Cardiac muscle cell (in vitro differentiated cells and primary cell): ENCODE measurements around the gene BAZ2B. TPM values are rescaled to one million over a fixed set of nuclear protein-coding genes. Genes with fewer than 3 reads are reported as not detected.

ENCODE experiments used
- DNase-seq, 2 donors: peaks; one replicate each; pipeline versions ENCODE4 v3.0.0 to v3.0.0-alpha.2; 2010 to 2017; ENCODE audit warnings: low read depth in 1 of 2, low spot score in 1 of 2
- H3K27ac ChIP-seq: fragments of 200-600 bp; sonication (generic); 2 replicates; pipeline ENCODE4 v1.5.1; 2016
- H3K27me3 ChIP-seq: fragments of 200-600 bp; sonication (generic); 2 replicates; pipeline ENCODE4 v1.6.0; 2016; ENCODE audit warnings: control low read depth
- H3K36me3 ChIP-seq: fragments of 200-600 bp; sonication (generic); 2 replicates; pipeline ENCODE4 v1.5.1; 2016; ENCODE audit warnings: control low read depth
- H3K4me1 ChIP-seq: fragments of 200-600 bp; sonication (generic); 2 replicates; pipeline ENCODE4 v1.8.1; 2017; ENCODE audit warnings: low read depth, mild to moderate bottlenecking, mixed run types
- H3K4me3 ChIP-seq: fragments of 200-600 bp; sonication (generic); 2 replicates; pipeline ENCODE4 v1.5.1; 2016; ENCODE audit warnings: mild to moderate bottlenecking
- H3K9me3 ChIP-seq: fragments of 200-600 bp; sonication (generic); 2 replicates; pipeline ENCODE4 v1.5.1; 2017; ENCODE audit warnings: low read depth, mild to moderate bottlenecking, control low read depth
- polyA plus RNA-seq: library from polyadenylated mRNA; unstranded; fragments of >200 nt; fragmentation: Nextera tagmentation; extraction: Ambion mirVana; gene quantifications from 2 replicates; pipeline ENCODE4 v1.2.1, GENCODE V29; 2016
- total RNA-seq: library from RNA; depleted of rRNA; stranded (reverse); fragments of >200 nt; gene quantifications from 2 replicates; pipeline ENCODE4 v1.2.3, GENCODE V29; 2016
- TF ChIP-seq, protein P1 (sequence below): IDR thresholded peaks from 2 replicates; pipeline ENCODE4 v1.5.1; 2012; ENCODE audit warnings: low read depth, mild to moderate bottlenecking, low read length

The BAZ2B gene
- total and polyA plus RNA-seq, 2 experiments from 2014 or later, result 62.1 to 103 TPM

DNA sequence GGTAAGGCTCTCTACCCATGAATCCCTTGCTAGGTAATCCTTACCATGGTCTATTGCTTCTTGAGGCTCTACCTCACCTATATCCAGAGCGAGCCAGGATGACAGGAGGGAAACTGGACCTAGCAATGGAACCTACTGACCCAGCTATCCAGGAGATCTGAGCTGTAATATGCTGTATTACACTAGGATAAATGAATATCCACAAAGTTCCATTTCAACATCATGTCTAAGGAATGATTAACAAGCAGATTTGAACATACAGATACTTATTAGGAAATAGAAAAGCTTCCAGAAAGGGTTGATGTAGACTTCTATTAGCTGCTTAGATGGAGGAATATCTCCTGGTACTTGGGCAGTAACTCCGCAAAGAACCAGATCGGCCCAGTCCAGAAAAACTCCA, 110.1 kb downstream of the BAZ2B start:
- Histone ChIP-seq H3K36me3 (no peaks in the 10 kb centered on the region), H3K27ac (no peak overlapping the region), H3K9me3 (no peaks in the 10 kb centered on the region), H3K4me1 (no peaks in the 10 kb centered on the region), H3K4me3 (no peak overlapping the region), H3K27me3 (no peaks in the 10 kb centered on the region)
- TF ChIP-seq, protein P1, sequence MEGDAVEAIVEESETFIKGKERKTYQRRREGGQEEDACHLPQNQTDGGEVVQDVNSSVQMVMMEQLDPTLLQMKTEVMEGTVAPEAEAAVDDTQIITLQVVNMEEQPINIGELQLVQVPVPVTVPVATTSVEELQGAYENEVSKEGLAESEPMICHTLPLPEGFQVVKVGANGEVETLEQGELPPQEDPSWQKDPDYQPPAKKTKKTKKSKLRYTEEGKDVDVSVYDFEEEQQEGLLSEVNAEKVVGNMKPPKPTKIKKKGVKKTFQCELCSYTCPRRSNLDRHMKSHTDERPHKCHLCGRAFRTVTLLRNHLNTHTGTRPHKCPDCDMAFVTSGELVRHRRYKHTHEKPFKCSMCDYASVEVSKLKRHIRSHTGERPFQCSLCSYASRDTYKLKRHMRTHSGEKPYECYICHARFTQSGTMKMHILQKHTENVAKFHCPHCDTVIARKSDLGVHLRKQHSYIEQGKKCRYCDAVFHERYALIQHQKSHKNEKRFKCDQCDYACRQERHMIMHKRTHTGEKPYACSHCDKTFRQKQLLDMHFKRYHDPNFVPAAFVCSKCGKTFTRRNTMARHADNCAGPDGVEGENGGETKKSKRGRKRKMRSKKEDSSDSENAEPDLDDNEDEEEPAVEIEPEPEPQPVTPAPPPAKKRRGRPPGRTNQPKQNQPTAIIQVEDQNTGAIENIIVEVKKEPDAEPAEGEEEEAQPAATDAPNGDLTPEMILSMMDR, result no peak
- no peak for DNase-seq

DNA sequence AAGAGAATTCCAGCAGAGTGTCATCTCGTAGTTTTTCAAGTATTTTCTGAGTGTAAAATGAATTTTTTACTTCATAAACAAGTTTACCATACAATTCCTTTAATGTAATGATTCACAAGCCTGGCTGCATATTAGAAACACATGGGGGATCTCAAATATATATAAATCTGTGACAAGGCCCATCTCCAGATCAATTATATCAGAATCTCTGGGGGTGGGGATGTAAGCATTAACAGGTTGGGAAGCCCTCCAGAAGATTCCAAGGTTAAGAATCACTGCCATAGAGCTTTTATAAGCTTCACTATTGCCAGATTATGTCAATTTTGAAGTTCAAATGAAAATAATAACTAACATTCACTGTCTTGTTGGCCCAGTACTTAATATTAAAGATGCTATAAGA, 111.2 kb downstream of the BAZ2B start:
- no peak overlapping the region for H3K27ac ChIP-seq
- no peak for DNase-seq
- H3K9me3 ChIP-seq, result no peaks in the 10 kb centered on the region
- H3K27me3 ChIP-seq, result no peaks in the 10 kb centered on the region
- H3K4me3 ChIP-seq, result no peak overlapping the region
- H3K4me1 ChIP-seq, result no peaks in the 10 kb centered on the region
- no peaks in the 10 kb centered on the region for H3K36me3 ChIP-seq
- TF ChIP-seq, protein P1, result no peak

DNA sequence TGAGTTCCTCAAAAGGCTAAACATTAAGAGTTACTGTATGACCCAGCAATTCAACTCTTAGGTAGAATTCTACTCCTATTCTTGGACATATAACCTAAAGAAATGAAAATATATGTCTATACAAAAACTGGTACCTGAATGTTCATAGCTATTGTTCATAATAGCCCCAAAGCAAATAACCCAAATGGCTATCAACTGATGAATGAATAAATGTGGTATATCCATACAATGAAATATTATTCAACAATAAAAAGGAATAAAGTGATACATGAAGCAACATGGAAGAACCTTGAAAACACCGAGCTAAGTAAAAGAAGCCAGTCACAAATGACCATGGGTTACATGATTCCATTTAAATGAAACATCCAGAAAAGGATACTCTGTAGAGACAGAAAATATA, 114.6 kb downstream of the BAZ2B start:
- Histone ChIP-seq H3K27ac (no peak overlapping the region), H3K4me1 (no peaks in the 10 kb centered on the region), H3K36me3 (no peaks in the 10 kb centered on the region), H3K4me3 (no peak overlapping the region), H3K9me3 (no peaks in the 10 kb centered on the region), H3K27me3 (no peaks in the 10 kb centered on the region)
- DNase-seq, result no peak
- TF ChIP-seq, protein P1, result no peak

DNA sequence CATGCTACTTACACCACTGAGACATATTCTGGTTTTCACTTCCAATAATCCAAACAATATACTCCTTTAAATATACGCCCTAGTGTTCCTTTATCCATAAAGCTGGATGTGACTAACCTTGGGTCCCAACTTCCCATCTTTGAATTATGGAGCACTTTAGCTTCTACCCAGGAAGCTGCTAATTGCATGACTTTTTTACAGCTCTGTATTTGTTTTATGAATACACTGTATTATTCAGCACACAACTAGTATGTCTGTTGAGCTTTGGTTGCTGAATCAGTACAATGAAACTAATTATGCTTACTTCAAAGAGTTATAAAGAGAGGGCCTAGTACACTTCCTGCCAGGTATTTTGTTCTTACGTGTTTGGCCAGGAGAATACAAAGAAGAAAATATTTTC, 118.5 kb downstream of the BAZ2B start:
- TF ChIP-seq, protein P1, result no peak
- no peak for DNase-seq
- H3K4me3 ChIP-seq, result no peak overlapping the region
- H3K27me3 ChIP-seq, result no peaks in the 10 kb centered on the region
- H3K27ac ChIP-seq, result no peak overlapping the region
- H3K9me3 ChIP-seq, result no peaks in the 10 kb centered on the region
- H3K36me3 ChIP-seq, result no peaks in the 10 kb centered on the region
- H3K4me1 ChIP-seq, result no peaks in the 10 kb centered on the region

DNA sequence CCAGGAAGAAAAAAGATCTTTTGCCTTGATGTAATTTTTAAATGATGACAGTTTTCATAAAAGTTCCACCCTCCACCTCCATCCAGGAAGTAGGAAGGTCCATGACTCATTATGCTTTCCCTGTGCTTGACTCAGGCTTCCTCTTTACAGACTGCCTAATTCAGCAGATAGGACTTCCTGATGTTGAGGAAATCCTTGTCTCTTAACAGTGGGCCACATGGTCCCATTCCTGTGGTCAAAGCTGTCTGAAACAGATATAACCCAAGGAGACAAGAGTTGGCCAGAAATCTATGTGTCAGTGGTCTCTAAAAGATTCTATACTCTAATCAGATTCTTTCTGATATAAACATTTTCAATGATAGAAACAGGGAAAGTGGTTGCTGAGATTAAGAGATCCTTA, 119.1 kb downstream of the BAZ2B start:
- H3K27me3 ChIP-seq, result no peaks in the 10 kb centered on the region
- TF ChIP-seq, protein P1, result no peak
- H3K36me3 ChIP-seq, result no peaks in the 10 kb centered on the region
- no peaks in the 10 kb centered on the region for H3K9me3 ChIP-seq
- no peaks in the 10 kb centered on the region for H3K4me1 ChIP-seq
- H3K4me3 ChIP-seq, result no peak overlapping the region
- peak in 1 of 2 donors; percentile 92 for DNase-seq
- no peak overlapping the region for H3K27ac ChIP-seq

DNA sequence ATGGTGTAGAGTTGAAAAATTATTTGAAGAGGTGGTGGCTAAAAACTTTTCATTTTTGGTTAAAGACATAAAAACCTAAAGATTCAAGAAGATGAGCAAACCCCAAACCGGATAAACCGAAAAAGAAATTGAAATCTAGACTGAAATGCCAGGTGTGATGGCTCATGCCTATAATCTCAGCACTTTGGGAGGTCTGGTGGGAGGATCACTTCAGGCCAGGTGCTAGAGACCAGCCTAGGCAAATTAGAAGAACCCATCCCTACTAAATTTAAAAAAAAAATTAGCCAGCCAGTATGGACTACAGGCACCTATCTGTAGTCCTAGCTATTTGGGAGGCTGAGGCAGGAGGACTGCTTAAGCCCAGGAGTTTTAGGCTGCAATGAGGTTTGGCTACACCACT, 126.9 kb downstream of the BAZ2B start:
- Histone ChIP-seq H3K36me3 (no peaks in the 10 kb centered on the region), H3K4me3 (no peak overlapping the region), H3K4me1 (no peaks in the 10 kb centered on the region), H3K27me3 (no peaks in the 10 kb centered on the region), H3K27ac (no peak overlapping the region), H3K9me3 (no peaks in the 10 kb centered on the region)
- DNase-seq, result no peak
- TF ChIP-seq, protein P1, result no peak
